Endothelial cell of hepatic sinusoid (primary cell): ENCODE measurements around the gene HMGN1.

Experiments
- in situ Hi-C: cut with HindIII; loops from 2 replicates; pipeline ENCODE4 v1.10.0; 2017; ENCODE audit warnings: low sequenced_read_pairs

Gene HMGN1

DNA sequence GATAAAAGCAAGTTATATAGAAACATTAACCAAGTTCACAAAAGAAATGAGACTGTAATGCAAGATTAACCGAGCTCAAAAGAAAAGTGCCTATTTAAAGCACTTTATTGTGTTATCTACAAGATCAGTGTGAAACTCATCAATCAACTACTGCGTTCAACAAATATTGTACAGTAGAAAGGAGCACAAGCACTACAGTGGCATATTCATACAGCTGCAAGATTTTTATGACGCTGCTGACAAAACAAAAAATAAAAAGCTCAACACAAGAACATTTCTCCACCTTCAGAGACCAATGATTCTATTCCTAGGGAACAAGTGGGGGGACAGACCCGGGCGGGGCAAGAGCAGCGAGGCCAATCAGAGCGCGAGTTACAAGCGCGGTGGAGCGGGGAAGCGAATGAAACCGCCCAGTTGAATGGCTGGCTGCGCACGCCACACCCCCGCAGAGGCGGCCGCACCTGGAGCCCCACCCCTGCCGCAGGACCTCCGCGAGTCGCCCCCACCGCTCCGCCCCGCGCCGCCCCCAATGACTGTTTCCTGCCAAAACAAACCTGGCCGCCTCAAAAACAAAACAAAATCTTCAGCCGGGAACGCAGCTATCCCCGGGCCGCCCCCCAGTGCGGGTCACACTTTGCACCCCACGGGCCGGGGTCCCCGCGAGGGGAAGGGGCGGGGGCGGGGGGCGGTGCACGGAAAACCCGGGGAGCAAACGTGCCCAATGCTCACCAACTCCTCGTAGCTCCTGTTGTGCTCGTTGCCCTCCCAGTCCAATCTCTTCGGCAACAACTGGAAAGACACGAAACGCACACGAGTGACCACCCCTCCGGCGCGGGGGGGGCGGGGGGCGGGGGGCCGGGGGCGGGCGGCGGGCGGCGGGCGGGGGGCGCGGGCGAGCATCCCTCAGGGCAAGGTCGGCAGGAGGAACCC lies 36.5 kb downstream of the HMGN1 start:
- in situ Hi-C loops: no loop called here

GRCh38 chr21:39311164-39311563 lies 37.7 kb downstream of the HMGN1 start:
- in situ Hi-C loops: no loop called here

- in situ Hi-C loops: no loop called here
These were observed 41.4 kb downstream of the HMGN1 start for GRCh38 chr21:39307466-39307865.

GRCh38 chr21:39300587-39300986 lies 48.3 kb downstream of the HMGN1 start:
- in situ Hi-C loops: no loop called here

- in situ Hi-C loops: no loop called here
These were observed 52.0 kb downstream of the HMGN1 start for GRCh38 chr21:39296891-39297290.
